Urothelium cell line (cell line): ENCODE data around the gene MED10.

Source experiments
- DNase-seq: peaks from one replicate; pipeline ENCODE4 v3.0.0; 2011; ENCODE audit warnings: low spot score, mixed read lengths
- FAIRE-seq: peaks from 2 replicates; lab custom pipeline; 2011; peaks lifted over from hg19 to GRCh38; lab: Jason Lieb, UNC

MED10 gene

DNA sequence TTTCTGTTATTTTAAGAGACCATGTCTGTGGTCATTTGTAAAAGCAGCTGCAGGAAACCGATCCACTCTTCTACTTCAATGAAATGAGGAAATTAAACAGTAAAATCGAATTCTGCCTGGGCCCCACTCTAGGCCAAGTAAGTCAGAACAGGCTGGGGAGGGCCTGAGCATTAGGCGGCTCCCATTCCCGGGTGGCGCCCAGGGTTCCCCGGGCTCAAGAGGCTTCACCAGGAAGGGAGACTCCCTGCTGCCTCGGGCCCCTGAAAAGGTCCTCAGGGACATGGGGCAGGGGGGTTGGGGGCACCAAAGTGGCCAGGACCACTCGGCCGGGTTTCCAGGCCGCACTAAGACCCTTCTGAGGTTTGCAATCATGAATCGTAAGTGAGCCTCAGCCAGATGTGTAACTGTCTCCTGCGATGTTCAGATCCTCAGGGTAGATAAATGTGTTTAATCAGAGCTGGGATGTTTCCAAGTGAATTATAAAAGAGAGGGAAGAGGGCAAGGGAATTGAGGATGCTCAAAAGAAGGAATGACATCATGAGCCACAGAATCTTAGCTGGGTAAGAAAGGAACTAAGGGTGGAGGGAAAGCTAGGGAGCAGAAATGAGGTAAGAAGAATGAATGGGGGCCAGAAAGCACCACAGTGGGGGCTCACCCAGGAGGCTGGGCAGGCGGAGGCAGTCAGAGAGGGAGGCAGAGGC is 24.6 kb downstream of the MED10 start:
- FAIRE-seq (no peak), DNase-seq (no peak)

- no peak for FAIRE-seq
- no peak for DNase-seq
These were observed 27.9 kb downstream of the MED10 start for GRCh38 chr5:6350277-6351090.

DNA sequence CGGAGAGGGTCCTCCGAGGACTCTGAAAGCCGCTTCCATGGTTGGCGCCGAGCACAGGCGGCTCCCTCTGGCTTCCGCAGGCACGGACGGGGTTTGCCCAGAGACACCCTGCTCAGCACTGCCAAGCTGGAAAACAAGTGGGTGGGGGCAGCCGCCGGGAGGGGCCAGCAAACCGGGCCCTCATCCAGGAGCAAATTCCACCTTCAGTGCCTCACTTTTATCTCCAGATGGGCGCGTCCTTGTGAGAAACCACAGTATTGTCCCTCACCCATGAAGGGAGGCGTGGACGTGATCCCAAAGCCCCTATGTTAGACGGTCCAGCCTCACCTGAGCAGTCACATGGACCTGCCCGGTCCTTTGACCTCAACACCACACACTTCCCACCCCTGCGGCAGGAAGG is 29.0 kb downstream of the MED10 start:
- FAIRE-seq, result peak; percentile 91

GRCh38 chr5:6348476-6349000 is 29.8 kb downstream of the MED10 start:
- DNase-seq (no peak), FAIRE-seq (peak; percentile 5)

More for the DNA sequence above, 29.0 kb downstream of the MED10 start:
- peak; percentile 78 for DNase-seq

DNA sequence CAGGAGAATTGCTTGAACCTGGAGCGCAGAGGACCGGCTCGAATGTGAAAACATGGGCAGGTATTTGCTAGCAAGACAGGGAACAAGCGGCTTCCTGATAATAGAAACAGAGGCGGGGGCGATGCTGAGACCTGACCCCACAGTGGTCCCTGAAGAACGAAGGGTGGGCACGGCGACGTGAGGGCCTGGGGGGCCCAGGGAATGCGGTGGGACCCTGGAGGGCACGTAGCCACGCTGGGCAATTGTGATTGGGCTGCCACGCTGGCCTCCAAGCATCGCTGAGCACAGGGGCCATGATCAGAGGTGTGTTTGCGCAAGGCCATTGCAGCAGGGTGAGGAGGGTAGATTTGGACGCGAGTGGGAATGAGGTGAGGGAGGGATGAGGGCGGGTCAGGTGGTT is 30.7 kb downstream of the MED10 start:
- DNase-seq, result no peak

DNA sequence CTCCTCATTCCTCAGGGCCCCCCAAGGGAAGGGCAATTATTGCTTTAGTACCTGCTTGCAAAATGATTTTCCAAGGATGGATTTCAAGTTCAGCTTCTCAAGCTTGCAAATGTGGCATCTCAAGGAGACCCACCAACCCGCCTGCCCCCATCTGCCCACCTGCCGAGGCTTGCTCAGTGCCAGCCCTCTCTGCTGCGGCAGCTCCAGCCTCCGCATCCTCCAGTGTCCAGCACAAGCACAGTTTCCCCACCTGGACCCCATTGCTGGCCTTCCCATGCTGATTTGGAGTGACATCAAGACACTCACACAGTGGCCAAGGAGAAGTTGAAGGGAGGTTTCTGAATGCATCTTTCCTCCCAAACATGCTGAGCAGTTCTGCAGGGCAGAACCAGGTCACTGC is 31.2 kb downstream of the MED10 start:
- FAIRE-seq, result no peak
- DNase-seq, result no peak

More for the DNA sequence above, 30.7 kb downstream of the MED10 start:
- no peak for FAIRE-seq

DNA sequence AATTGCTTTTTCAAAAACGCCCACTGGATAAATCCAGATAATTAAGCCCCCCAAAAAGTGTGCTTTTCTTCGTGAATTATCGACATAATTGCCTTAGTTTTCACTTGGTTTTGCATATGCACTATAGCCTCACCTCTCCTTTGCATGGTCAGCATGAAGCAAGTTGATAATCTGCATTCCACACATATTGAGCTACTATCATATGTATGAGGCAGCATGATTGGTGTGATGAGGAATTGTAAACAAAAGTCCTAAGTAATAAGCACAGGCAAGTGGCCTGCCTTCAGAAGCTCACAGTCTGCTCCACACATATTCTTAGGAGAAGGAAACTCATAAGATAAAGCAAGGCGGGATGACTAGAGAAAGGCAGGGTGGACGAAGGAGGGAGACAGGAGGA is 33.8 kb downstream of the MED10 start:
- no peak for DNase-seq
- FAIRE-seq, result no peak

DNA sequence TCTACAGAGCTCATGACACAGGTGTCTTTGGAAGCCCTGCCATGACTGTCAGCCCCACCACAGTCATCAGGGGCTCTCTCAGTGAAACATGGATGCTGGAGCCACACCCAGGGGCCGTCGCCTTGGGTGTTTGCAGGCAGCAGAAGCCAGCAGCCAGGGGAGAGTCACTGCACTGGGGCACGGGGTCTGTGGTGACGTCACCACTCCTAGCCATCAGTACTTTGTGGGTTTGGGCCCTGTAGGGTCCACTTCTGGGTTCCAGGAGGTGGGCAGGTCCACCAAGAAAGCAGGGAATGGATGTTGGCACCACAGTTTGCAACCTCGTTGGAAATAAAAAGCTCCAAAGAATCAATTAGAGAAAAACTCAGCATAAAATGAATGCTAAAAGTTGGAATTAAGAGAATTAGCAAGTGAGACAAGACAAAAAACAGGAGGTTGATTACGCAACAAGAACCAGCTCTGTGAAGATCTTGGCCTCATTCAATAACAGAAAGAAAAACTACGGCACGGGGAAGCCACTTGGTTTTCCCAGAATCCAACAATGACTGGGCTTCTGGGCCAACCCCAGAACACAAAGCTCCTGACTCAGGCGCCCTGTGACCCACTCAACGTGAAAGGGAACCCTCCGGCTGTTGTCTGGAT is 34.3 kb downstream of the MED10 start:
- no peak for FAIRE-seq
- DNase-seq, result no peak

DNA sequence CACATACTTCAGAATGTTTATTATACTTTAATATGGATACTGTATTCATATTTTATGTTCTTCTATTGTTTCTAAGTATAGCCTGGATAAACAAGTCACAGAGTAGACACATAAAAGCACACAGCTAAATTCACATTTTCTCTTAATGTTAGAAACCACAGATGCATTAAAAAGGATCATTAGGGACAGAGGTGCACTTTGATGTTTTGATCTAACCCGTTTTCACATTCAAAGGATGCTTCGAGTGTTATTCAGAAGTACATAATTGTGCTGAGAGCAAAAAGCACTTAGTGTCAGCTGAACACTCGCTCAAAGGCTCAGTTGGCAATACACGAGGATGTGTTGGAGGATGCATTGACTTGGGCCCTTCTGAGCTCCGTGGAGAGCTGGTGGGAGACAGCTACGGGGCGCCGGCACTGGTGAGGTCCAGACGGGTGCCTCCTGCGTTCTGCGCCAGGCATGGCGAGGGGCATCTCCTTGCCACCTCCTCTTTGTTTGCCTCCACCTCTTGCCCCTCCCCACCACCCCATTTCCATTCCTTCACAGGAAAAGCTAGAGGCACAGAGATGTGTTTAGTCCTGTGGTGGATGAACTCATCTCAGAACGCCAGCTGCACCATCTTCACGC is 35.5 kb downstream of the MED10 start:
- FAIRE-seq, result no peak
- DNase-seq, result no peak

- FAIRE-seq, result no peak
- DNase-seq, result no peak
These were observed 38.2 kb downstream of the MED10 start for GRCh38 chr5:6340100-6340499.

DNA sequence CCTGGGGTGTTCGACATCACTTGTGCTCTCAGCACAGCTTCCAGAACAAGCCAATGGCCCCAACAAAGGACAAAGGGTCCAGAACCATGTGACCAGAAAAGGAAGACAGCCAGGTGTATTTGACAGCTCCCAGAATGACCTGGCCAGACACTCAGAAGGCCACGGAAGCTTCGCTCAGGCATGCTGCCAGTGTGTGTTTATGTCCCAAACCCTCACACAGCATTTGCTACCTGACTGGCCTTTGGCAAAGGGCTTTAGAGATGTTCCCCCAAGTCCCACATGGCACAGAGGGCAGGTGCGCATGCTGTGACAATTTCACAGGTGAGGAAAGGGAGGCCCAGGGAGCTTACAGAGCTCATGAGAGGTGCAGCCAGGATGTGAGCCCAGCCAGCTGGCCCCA is 39.5 kb downstream of the MED10 start:
- FAIRE-seq (no peak), DNase-seq (no peak)

DNA sequence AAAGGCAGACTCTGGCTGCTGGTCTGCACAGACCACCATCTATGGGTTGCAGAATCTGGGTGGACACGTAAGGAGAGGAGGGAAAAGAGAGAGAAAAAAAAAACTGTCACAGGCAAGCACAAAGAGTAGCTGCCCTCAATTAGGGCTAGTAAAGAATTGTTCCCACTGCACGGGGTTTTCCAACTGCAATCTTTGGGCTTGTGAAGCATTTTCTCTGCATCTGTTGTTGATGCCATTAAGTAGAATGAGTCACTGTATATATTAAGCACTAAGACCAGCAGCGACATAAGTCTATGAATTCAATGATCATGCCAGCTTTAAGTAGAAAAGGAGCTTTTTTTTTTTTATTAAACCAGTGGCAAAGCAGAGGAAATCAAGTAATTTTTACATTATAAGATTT is 40.2 kb downstream of the MED10 start:
- FAIRE-seq (no peak), DNase-seq (no peak)

- DNase-seq (no peak), FAIRE-seq (no peak)
These were observed 45.0 kb downstream of the MED10 start for GRCh38 chr5:6333182-6333905.

- DNase-seq, result peak; percentile 58
- FAIRE-seq, result no peak
These were observed 50.2 kb downstream of the MED10 start for GRCh38 chr5:6328173-6328572.

- no peak for FAIRE-seq
These were observed 51.6 kb downstream of the MED10 start for GRCh38 chr5:6326776-6327175.

DNA sequence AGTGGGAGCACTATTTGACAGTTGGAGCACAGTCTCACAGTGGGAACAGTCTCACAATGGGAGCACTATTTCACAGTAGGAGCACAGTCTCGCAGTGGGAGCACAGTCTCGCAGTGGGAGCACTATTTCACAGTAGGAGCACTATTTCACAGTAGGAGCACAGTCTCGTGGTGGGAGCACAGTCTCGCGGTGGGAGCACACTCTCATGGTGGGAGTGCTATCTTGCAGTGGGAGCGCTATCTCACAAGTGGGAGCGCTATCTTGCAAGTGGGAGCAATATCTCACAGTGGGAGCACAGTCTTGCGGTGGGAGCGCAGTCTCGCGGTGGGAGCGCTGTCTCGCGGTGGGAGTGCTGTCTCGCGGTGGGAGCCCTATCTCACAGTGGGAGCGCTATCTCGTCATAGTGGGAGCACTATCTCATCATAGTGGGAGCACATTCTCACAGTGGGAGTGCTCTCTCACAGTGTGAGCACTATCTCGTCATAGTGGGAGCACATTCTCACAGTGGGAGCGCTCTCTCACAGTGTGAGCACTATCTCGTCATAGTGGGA is 56.1 kb downstream of the MED10 start:
- DNase-seq (no peak), FAIRE-seq (no peak)

More at GRCh38 chr5:6326776-6327175, 51.6 kb downstream of the MED10 start:
- DNase-seq, result no peak
